SK-N-SH (cell line): ENCODE data around the gene CALD1.

Experiments used
- FOXM1 ChIP-seq: IDR thresholded peaks from 2 replicates; pipeline ENCODE4 v1.4.0; 2012; ENCODE audit warnings: low read depth, mild to moderate bottlenecking
- RCOR1 ChIP-seq: fragments of 150-350 bp; IDR thresholded peaks from 2 replicates; pipeline ENCODE4 v1.6.1; 2017; ENCODE audit warnings: antibody characterized with exemption, low read length
- TEAD4 ChIP-seq: IDR thresholded peaks from 2 replicates; pipeline ENCODE4 v1.4.0; 2012; ENCODE audit warnings: mild to moderate bottlenecking, borderline replicate concordance; ENCODE audit not compliant: insufficient read depth
- TF ChIP-seq, protein P1 (sequence below): fragments of 200-600 bp; sonication (generic); IDR thresholded peaks from 2 replicates; pipeline ENCODE4 v1.6.1; 2017; ENCODE audit warnings: antibody characterized with exemption, mild to moderate bottlenecking, moderate library complexity

DNA sequence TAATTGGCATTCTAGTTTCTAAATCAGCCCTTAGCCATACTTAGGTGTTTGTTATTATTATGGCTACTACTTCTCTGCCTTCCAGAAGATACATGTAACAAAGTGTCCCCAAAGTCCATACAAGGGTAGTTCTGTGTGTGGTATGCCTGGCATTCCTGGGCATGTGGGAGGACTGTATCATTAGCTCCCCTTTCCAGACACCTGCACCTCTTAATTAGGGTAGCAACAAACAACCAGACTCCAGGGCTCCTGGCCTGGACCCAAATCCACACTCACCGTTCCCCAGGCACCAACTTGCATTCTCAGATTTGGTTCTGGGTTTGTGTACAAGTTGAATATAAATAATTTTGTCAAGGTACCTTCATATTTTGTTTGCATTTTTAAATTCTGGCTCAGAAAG lies 15.5 kb upstream of the CALD1 start:
- TF ChIP-seq TEAD4 (no peak), FOXM1 (no peak), RCOR1 (no peak)
- TF ChIP-seq, protein P1, sequence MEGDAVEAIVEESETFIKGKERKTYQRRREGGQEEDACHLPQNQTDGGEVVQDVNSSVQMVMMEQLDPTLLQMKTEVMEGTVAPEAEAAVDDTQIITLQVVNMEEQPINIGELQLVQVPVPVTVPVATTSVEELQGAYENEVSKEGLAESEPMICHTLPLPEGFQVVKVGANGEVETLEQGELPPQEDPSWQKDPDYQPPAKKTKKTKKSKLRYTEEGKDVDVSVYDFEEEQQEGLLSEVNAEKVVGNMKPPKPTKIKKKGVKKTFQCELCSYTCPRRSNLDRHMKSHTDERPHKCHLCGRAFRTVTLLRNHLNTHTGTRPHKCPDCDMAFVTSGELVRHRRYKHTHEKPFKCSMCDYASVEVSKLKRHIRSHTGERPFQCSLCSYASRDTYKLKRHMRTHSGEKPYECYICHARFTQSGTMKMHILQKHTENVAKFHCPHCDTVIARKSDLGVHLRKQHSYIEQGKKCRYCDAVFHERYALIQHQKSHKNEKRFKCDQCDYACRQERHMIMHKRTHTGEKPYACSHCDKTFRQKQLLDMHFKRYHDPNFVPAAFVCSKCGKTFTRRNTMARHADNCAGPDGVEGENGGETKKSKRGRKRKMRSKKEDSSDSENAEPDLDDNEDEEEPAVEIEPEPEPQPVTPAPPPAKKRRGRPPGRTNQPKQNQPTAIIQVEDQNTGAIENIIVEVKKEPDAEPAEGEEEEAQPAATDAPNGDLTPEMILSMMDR, result no peak
